RCC 7860 (cell line): ENCODE measurements around the gene TMIGD2.

Source experiments
- DNase-seq: peaks from one replicate; pipeline ENCODE4 v3.0.0-alpha.2; 2015; ENCODE audit warnings: low spot score
- FAIRE-seq: peaks from 2 replicates; lab custom pipeline; 2012; peaks lifted over from hg19 to GRCh38; lab: Jason Lieb, UNC

TMIGD2 gene

GRCh38 chr19:4327252-4327876 lies 25.2 kb upstream of the TMIGD2 start:
- DNase-seq (no peak), FAIRE-seq (no peak)

GRCh38 chr19:4326837-4327251 lies 24.7 kb upstream of the TMIGD2 start:
- DNase-seq (no peak), FAIRE-seq (no peak)

- no peak for DNase-seq
Measured at GRCh38 chr19:4326215-4326836, 24.1 kb upstream of the TMIGD2 start.

GRCh38 chr19:4324228-4324627 lies 22.0 kb upstream of the TMIGD2 start:
- DNase-seq (no peak), FAIRE-seq (no peak)

More at GRCh38 chr19:4326215-4326836, 24.1 kb upstream of the TMIGD2 start:
- FAIRE-seq, result no peak

- DNase-seq (no peak), FAIRE-seq (no peak)
Measured at GRCh38 chr19:4323692-4324091, 21.5 kb upstream of the TMIGD2 start.

GRCh38 chr19:4322942-4323665 lies 20.9 kb upstream of the TMIGD2 start:
- FAIRE-seq (no peak), DNase-seq (no peak)

- DNase-seq (no peak), FAIRE-seq (no peak)
Measured at GRCh38 chr19:4320419-4320818, 18.2 kb upstream of the TMIGD2 start.

- DNase-seq, result no peak
Measured at GRCh38 chr19:4319067-4319718, 17.0 kb upstream of the TMIGD2 start.

GRCh38 chr19:4318460-4318859 lies 16.3 kb upstream of the TMIGD2 start:
- DNase-seq (no peak), FAIRE-seq (no peak)

More at GRCh38 chr19:4319067-4319718, 17.0 kb upstream of the TMIGD2 start:
- no peak for FAIRE-seq

GRCh38 chr19:4316956-4317355 lies 14.8 kb upstream of the TMIGD2 start:
- no peak for FAIRE-seq
- no peak for DNase-seq

- no peak for FAIRE-seq
- DNase-seq, result no peak
Measured at GRCh38 chr19:4313847-4314490, 11.8 kb upstream of the TMIGD2 start.

GRCh38 chr19:4310247-4311121 lies 8.3 kb upstream of the TMIGD2 start:
- FAIRE-seq, result no peak
- DNase-seq, result no peak

- FAIRE-seq (no peak), DNase-seq (no peak)
Measured at GRCh38 chr19:4305659-4306058, 3.5 kb upstream of the TMIGD2 start.

- no peak for FAIRE-seq
- no peak for DNase-seq
Measured at GRCh38 chr19:4305257-4305612, 3.0 kb upstream of the TMIGD2 start.

- FAIRE-seq, result no peak
Measured at GRCh38 chr19:4304538-4305256, 2.5 kb upstream of the TMIGD2 start, which contains the start of gene FSD1. Gene FSD1, plus strand, starts transcription at chr19:4304598. Its CDS starts 149 bp downstream, at chr19:4304747.

GRCh38 chr19:4303819-4304537 lies 1.8 kb upstream of the TMIGD2 start:
- no peak for FAIRE-seq
- no peak for DNase-seq

More at GRCh38 chr19:4304538-4305256, 2.5 kb upstream of the TMIGD2 start, which contains the start of gene FSD1:
- no peak for DNase-seq

GRCh38 chr19:4301590-4302242 lies 473 bp downstream of the TMIGD2 start:
- FAIRE-seq (no peak), DNase-seq (no peak)

GRCh38 chr19:4300589-4300988 lies 1.6 kb downstream of the TMIGD2 start:
- FAIRE-seq (no peak), DNase-seq (no peak)
